Peyer's patch (tissue), 4 donors: ENCODE data around the gene TNFRSF14.

ENCODE experiments used
- CTCF ChIP-seq, 6 experiments: fragments of 450-650 bp in 4 of 6; fragments of 200-600 bp in 2 of 6; sonication (generic) in 1 of 6; IDR thresholded peaks; one replicate each; pipeline ENCODE4 v1.5.1; 2017 to 2019; ENCODE audit warnings: antibody characterized with exemption in 6 of 6, mild to moderate bottlenecking in 3 of 6, moderate library complexity in 1 of 6
- POLR2A ChIP-seq, 2 donors: fragments of 450-650 bp; IDR thresholded peaks; one replicate each; pipeline ENCODE4 v1.5.1; 2017; ENCODE audit warnings: antibody characterized with exemption in 2 of 2, mild to moderate bottlenecking in 2 of 2, moderate library complexity in 2 of 2

GRCh38 chr1:2602311-2602835, 46.2 kb downstream of the TNFRSF14 start:
- TF ChIP-seq CTCF (IDR thresholded peaks at IDR 0.05) (no peak), POLR2A (IDR thresholded peaks at IDR 0.05) (no peak)
